ENCODE data around the gene HEBP1.
A peak's percentile ranks its signal among the peaks of the same experiment; 100 is the strongest.
"Not testable (repeated sequence)": the region's sequence is repeated elsewhere in the genome, so short reads cannot be mapped to it uniquely, and the experiment has no call there.

The HEBP1 gene

GRCh38 chr12:12999959-13000615 lies at the start of gene HEBP1:
TSS of gene HEBP1 (minus strand) at chr12:13000265. CDS start at chr12:13000114, 151 bp downstream.
- DNase-seq (ENCODE audit: low read depth, low spot score), result peak; percentile 84

GRCh38 chr12:13049816-13050215 lies 49.8 kb upstream of the HEBP1 start:
- no peak for DNase-seq (ENCODE audit: low read depth, low spot score)

GRCh38 chr12:13046964-13047363 lies 46.9 kb upstream of the HEBP1 start:
- DNase-seq (ENCODE audit: low read depth, low spot score), result no peak

GRCh38 chr12:13045816-13046215 lies 45.8 kb upstream of the HEBP1 start:
- DNase-seq (ENCODE audit: low read depth, low spot score), result peak; percentile 31

GRCh38 chr12:13044906-13045299 lies 44.8 kb upstream of the HEBP1 start:
- no peak for DNase-seq (ENCODE audit: low read depth, low spot score)

- peak; percentile 74 for DNase-seq (ENCODE audit: low read depth, low spot score)
Observed at GRCh38 chr12:13044002-13044905, 44.2 kb upstream of the HEBP1 start, which contains the start of gene FAM234B. TSS of gene FAM234B (plus strand) at chr12:13044381. CDS start at chr12:13044404, 23 bp downstream.

- DNase-seq (ENCODE audit: low read depth, low spot score), result no peak
Observed at GRCh38 chr12:13042666-13043230, 42.7 kb upstream of the HEBP1 start.

- DNase-seq (ENCODE audit: low read depth, low spot score), result no peak
Observed at GRCh38 chr12:13041224-13041623, 41.2 kb upstream of the HEBP1 start.

- no peak for DNase-seq (ENCODE audit: low read depth, low spot score)
Observed at GRCh38 chr12:13039328-13039956, 39.4 kb upstream of the HEBP1 start.

GRCh38 chr12:13038491-13039161 lies 38.6 kb upstream of the HEBP1 start:
- no peak for DNase-seq (ENCODE audit: low read depth, low spot score)

GRCh38 chr12:13036881-13037280 lies 36.8 kb upstream of the HEBP1 start:
- DNase-seq (ENCODE audit: low read depth, low spot score), result no peak

GRCh38 chr12:13035335-13035734 lies 35.3 kb upstream of the HEBP1 start:
- DNase-seq (ENCODE audit: low read depth, low spot score), result not testable (repeated sequence)

- no peak for DNase-seq (ENCODE audit: low read depth, low spot score)
Observed at GRCh38 chr12:13033476-13033875, 33.4 kb upstream of the HEBP1 start.

- no peak for DNase-seq (ENCODE audit: low read depth, low spot score)
Observed at GRCh38 chr12:13032164-13032563, 32.1 kb upstream of the HEBP1 start.

GRCh38 chr12:13030541-13031291 lies 30.7 kb upstream of the HEBP1 start:
- no peak for DNase-seq (ENCODE audit: low read depth, low spot score)

- DNase-seq (ENCODE audit: low read depth, low spot score), result no peak
Observed at GRCh38 chr12:13028825-13029570, 28.9 kb upstream of the HEBP1 start.

- no peak for DNase-seq (ENCODE audit: low read depth, low spot score)
Observed at GRCh38 chr12:13027508-13027907, 27.4 kb upstream of the HEBP1 start.

GRCh38 chr12:13027032-13027431 lies 27.0 kb upstream of the HEBP1 start:
- no peak for DNase-seq (ENCODE audit: low read depth, low spot score)

GRCh38 chr12:13026286-13026685 lies 26.2 kb upstream of the HEBP1 start:
- DNase-seq (ENCODE audit: low read depth, low spot score), result no peak

- DNase-seq (ENCODE audit: low read depth, low spot score), result no peak
Observed at GRCh38 chr12:13024531-13024916, 24.5 kb upstream of the HEBP1 start.

All from ELF-1 (cell line).